H1 (cell line): ENCODE data around the gene IQCK. TPM values are rescaled to one million over a fixed set of nuclear protein-coding genes. Genes with fewer than 3 reads are reported as not detected.

ENCODE experiments used
- CTCF ChIA-PET: fragments of 300-600 bp; sonication (Branson Sonifier 250); formaldehyde crosslinking; loops from one replicate; lab custom pipeline; 2021; ENCODE audit not compliant: partially characterized antibody; lab: Charles Lee
- POLR2A ChIA-PET: fragments of 300-600 bp; sonication (Branson Sonifier 250); formaldehyde crosslinking; loops from one replicate; lab custom pipeline; 2021; ENCODE audit warnings: inconsistent platforms; ENCODE audit not compliant: partially characterized antibody; lab: Charles Lee
- DNase-seq, 2 experiments: peaks; one replicate each; pipeline versions ENCODE4 v3.0.0 to v3.0.0-alpha.2; 2010 to 2022; ENCODE audit warnings: low spot score in 2 of 2, low read depth in 1 of 2, mixed read lengths in 1 of 2
- FAIRE-seq: peaks from 2 replicates; lab custom pipeline; 2011; peaks lifted over from hg19 to GRCh38; lab: Jason Lieb, UNC
- H2AFZ ChIP-seq: 2 replicates; pipeline ENCODE4 v1.8.1; 2012; ENCODE audit warnings: low read length, inconsistent platforms
- H2AK5ac ChIP-seq: 2 replicates; pipeline ENCODE4 v1.6.1; 2013; ENCODE audit warnings: low read depth, low read length
- H2BK120ac ChIP-seq: replicated peaks from 2 replicates; pipeline ENCODE3; 2013; ENCODE audit warnings: low read depth, low read length, inconsistent platforms
- H2BK12ac ChIP-seq: 2 replicates; pipeline ENCODE4 v1.6.1; 2013; ENCODE audit warnings: low read depth, low read length
- H2BK15ac ChIP-seq: 2 replicates; pipeline ENCODE4 v1.6.1; 2013; ENCODE audit warnings: low read length
- H2BK20ac ChIP-seq: 2 replicates; pipeline ENCODE4 v1.6.1; 2013; ENCODE audit warnings: low read length
- H2BK5ac ChIP-seq: 2 replicates; pipeline ENCODE4 v1.6.1; 2013; ENCODE audit warnings: low read depth, low read length
- H3K14ac ChIP-seq: 2 replicates; pipeline ENCODE4 v1.6.1; 2013; ENCODE audit warnings: inconsistent platforms; ENCODE audit not compliant: insufficient read length
- H3K18ac ChIP-seq: 2 replicates; pipeline ENCODE4 v1.6.1; 2013; ENCODE audit warnings: low read length; ENCODE audit errors: extremely low read depth
- H3K23ac ChIP-seq: 2 replicates; pipeline ENCODE4 v1.6.1; 2013; ENCODE audit warnings: inconsistent platforms; ENCODE audit not compliant: insufficient read length
- H3K23me2 ChIP-seq: 2 replicates; pipeline ENCODE4 v1.6.1; 2013; ENCODE audit warnings: low read depth, low read length
- H3K27ac ChIP-seq: 2 replicates; pipeline ENCODE4 v1.6.1; 2011; ENCODE audit warnings: low read depth, low read length, inconsistent platforms
- H3K27me3 ChIP-seq, 4 experiments: replicated peaks in 1 of 4; 1 replicate in 1 of 4; 2 replicates in 3 of 4; pipeline versions ENCODE4 v1.6.1 to v1.8.1; 2011 to 2013; ENCODE audit warnings: low read length in 3 of 4, mild to moderate bottlenecking in 3 of 4, inconsistent platforms in 2 of 4, mixed read lengths in 2 of 4, moderate library complexity in 1 of 4; ENCODE audit not compliant: control insufficient read depth in 3 of 4, insufficient read depth in 3 of 4; ENCODE audit errors: extremely low read depth in 1 of 4
- H3K36me3 ChIP-seq, 4 experiments: 2 replicates each; pipeline versions ENCODE4 v1.6.1 to v1.8.1; 2011 to 2013; ENCODE audit warnings: mild to moderate bottlenecking in 4 of 4, low read length in 3 of 4, moderate library complexity in 2 of 4, control low read depth in 1 of 4, inconsistent platforms in 1 of 4; ENCODE audit not compliant: insufficient read depth in 4 of 4, control insufficient read depth in 2 of 4
- H3K4ac ChIP-seq: replicated peaks from 2 replicates; pipeline ENCODE3; 2013; ENCODE audit warnings: low read length, low read depth, mixed read lengths, inconsistent platforms; ENCODE audit not compliant: insufficient read length
- H3K4me1 ChIP-seq, 4 experiments: replicated peaks in 1 of 4; 1 replicate in 1 of 4; 2 replicates in 3 of 4; pipeline versions ENCODE4 v1.6.1 to v1.8.1; 2011 to 2013; ENCODE audit warnings: low read length in 3 of 4, inconsistent platforms in 2 of 4, mixed read lengths in 1 of 4; ENCODE audit not compliant: insufficient read depth in 4 of 4, control insufficient read depth in 3 of 4
- H3K4me2 ChIP-seq, 2 experiments: 2 replicates each; pipeline versions ENCODE4 v1.6.1 to v1.8.1; 2011 to 2013; ENCODE audit warnings: low read depth in 2 of 2, low read length in 2 of 2, control low read depth in 1 of 2, inconsistent platforms in 1 of 2, mild to moderate bottlenecking in 1 of 2; ENCODE audit not compliant: insufficient read depth in 1 of 2
- H3K4me3 ChIP-seq, 4 experiments: fragments of 200-600, 300-600 bp in 1 of 4; sonication (generic), shearing (Covaris generic), sonication (Bioruptor Twin) in 1 of 4; 2 replicates each; pipeline versions ENCODE4 v1.5.1 to v1.8.1; 2011 to 2016; ENCODE audit warnings: low read length in 4 of 4, low read depth in 3 of 4, control low read depth in 2 of 4, inconsistent platforms in 2 of 4, mild to moderate bottlenecking in 2 of 4, mixed read lengths in 1 of 4, moderate library complexity in 1 of 4; ENCODE audit not compliant: insufficient read depth in 2 of 4; ENCODE audit errors: extremely low read depth in 1 of 4
- H3K56ac ChIP-seq: replicated peaks from 2 replicates; pipeline ENCODE3; 2013; ENCODE audit warnings: low read depth, mild to moderate bottlenecking, mixed read lengths, low read length, inconsistent platforms; ENCODE audit not compliant: insufficient read length
- H3K79me1 ChIP-seq: 2 replicates; pipeline ENCODE4 v1.6.1; 2013; ENCODE audit warnings: low read depth, low read length, control low read depth
- H3K79me2 ChIP-seq, 2 experiments: 2 replicates each; pipeline versions ENCODE4 v1.6.1 to v1.8.1; 2012 to 2013; ENCODE audit warnings: low read length in 2 of 2, mild to moderate bottlenecking in 2 of 2, inconsistent platforms in 1 of 2; ENCODE audit not compliant: insufficient read depth in 2 of 2, control insufficient read depth in 1 of 2
- H3K9ac ChIP-seq, 4 experiments: replicated peaks in 1 of 4; 1 replicate in 1 of 4; 2 replicates in 3 of 4; pipeline versions ENCODE4 v1.6.1 to v1.8.1; 2011 to 2013; ENCODE audit warnings: low read depth in 3 of 4, low read length in 3 of 4, control low read depth in 2 of 4, mild to moderate bottlenecking in 2 of 4, moderate library complexity in 2 of 4, inconsistent platforms in 1 of 4; ENCODE audit errors: extremely low read depth in 1 of 4
- H3K9me3 ChIP-seq, 2 experiments: 2 replicates each; pipeline versions ENCODE4 v1.6.1 to v1.8.1; 2012 to 2013; ENCODE audit warnings: mild to moderate bottlenecking in 2 of 2, moderate library complexity in 2 of 2, control low read depth in 1 of 2, inconsistent platforms in 1 of 2, low read depth in 1 of 2, low read length in 1 of 2, mixed read lengths in 1 of 2; ENCODE audit not compliant: insufficient read depth in 2 of 2
- H4K20me1 ChIP-seq, 2 experiments: replicated peaks in 1 of 2; 2 replicates each; pipeline versions ENCODE3 to v1.8.1; 2011 to 2013; ENCODE audit warnings: inconsistent platforms in 2 of 2, low read length in 2 of 2, mild to moderate bottlenecking in 1 of 2; ENCODE audit not compliant: insufficient read depth in 2 of 2, control insufficient read depth in 1 of 2
- H4K5ac ChIP-seq: 2 replicates; pipeline ENCODE4 v1.6.1; 2013; ENCODE audit warnings: low read length, low read depth, mixed read lengths, inconsistent platforms; ENCODE audit not compliant: insufficient read length
- H4K8ac ChIP-seq: 2 replicates; pipeline ENCODE4 v1.8.0; 2013; ENCODE audit warnings: mild to moderate bottlenecking, moderate library complexity, low read length, inconsistent platforms; ENCODE audit not compliant: insufficient read depth; ENCODE audit errors: extremely low read depth
- H4K91ac ChIP-seq: replicated peaks from 2 replicates; pipeline ENCODE3; 2013; ENCODE audit warnings: low read length, mixed read lengths, inconsistent platforms; ENCODE audit not compliant: insufficient read length
- BCL11A ChIP-seq, 2 experiments: IDR thresholded peaks; one replicate each; pipeline ENCODE4 v1.6.1; 2011; ENCODE audit warnings: low read depth in 2 of 2, low read length in 2 of 2, mild to moderate bottlenecking in 2 of 2
- CHD1 ChIP-seq: IDR thresholded peaks from 2 replicates; pipeline ENCODE4 v1.6.1; 2012; ENCODE audit warnings: low read depth, low read length, improper control_type of control experiment
- CREB1 ChIP-seq: IDR thresholded peaks from 2 replicates; pipeline ENCODE4 v1.6.1; 2012; ENCODE audit warnings: inconsistent platforms
- PHF8 ChIP-seq: fragments of 200-600 bp; sonication (generic); conservative IDR thresholded peaks from 2 replicates; pipeline ENCODE4 v1.7.1; 2012; ENCODE audit warnings: low read depth, mild to moderate bottlenecking, inconsistent platforms, low read length, moderate library complexity
- SP1 ChIP-seq: IDR thresholded peaks from 2 replicates; pipeline ENCODE4 v1.6.1; 2011; ENCODE audit warnings: low read depth, low read length
- WGBS, 2 experiments: shearing (Covaris generic) in 1 of 2; methylation state at CpG; one replicate each; pipeline versions ENCODE4 v1.1.6 to v1.1.7; 2013 to 2015; ENCODE audit warnings: low lambda C conversion rate in 2 of 2, mixed read lengths in 2 of 2, inconsistent platforms in 1 of 2, low coverage in 1 of 2, missing lambda C conversion rate in 1 of 2; ENCODE audit not compliant: insufficient replicate concordance in 2 of 2, insufficient coverage in 1 of 2, insufficient read length in 1 of 2; ENCODE audit errors: extremely low coverage in 1 of 2, missing lambda C conversion rate in 1 of 2; 5-methylcytosine and 5-hydroxymethylcytosine counted together
- polyA plus RNA-seq, 7 experiments: library from polyadenylated mRNA; depleted of rRNA in 3 of 7; stranded (reverse) in 5 of 7; unstranded in 2 of 7; fragments of >200 nt in 5 of 7; fragments of 200-250 nt in 2 of 7; gene quantifications; 1 replicate in 5 of 7; 2 replicates in 1 of 7; 4 replicates in 1 of 7; pipeline versions ENCODE4 v1.2.1 to v1.2.3, GENCODE V29; 2011 to 2013; ENCODE audit warnings: missing spikeins in 2 of 7, mixed read lengths in 2 of 7
- total RNA-seq: library from RNA; stranded (reverse); fragmentation: NEBNext Ultra II Directional; extraction: Animal tissue kit (Norgen Biotek cat#: 25700); gene quantifications from 2 replicates; pipeline ENCODE4 v1.2.1, GENCODE V29; 2021

The IQCK gene
- total and polyA plus RNA-seq, 2 of the 8 experiments (the other 6 are each of a cell fraction or from before 2014, with no cell fraction given), result 6.2 to 9.3 TPM

DNA sequence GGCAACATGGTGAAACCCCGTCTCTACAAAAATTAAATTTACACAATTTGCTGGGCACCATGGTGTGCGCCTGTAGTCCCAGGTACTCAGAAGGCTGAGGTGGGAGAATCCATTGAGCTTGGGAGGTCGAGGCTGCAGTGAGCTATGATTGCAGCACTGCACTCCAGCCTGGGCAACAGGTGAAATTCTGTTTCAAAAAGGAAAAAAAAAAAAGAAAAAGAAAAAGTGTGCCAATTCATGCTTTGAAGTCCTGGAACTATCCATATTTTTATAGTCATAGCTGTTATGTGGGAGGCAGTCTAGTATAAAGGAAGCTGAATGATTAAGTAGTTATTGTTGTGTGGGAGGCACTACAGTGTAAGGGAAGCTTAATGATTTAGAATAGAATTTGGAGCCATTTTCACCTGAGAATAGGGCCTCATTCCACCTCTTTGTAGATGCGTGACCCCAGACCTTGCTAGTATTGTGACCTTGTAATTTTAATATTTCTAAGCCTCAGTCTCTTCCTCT is 31.6 kb downstream of the IQCK start:
- H3K9me3 ChIP-seq, result no peaks in the 10 kb centered on the region
- H4K20me1 ChIP-seq, result no peaks in the 10 kb centered on the region
- H2BK20ac ChIP-seq, result no peak overlapping the region
- TF ChIP-seq CHD1 (no peak), CREB1 (no peak), SP1 (no peak), PHF8 (no peak), BCL11A (IDR thresholded peaks at IDR 0.05; ENCODE audit: low read depth in 2 of 2, low read length in 2 of 2) (no peak)
- H3K14ac ChIP-seq, result no peak overlapping the region
- no peak overlapping the region for H2BK15ac ChIP-seq
- H3K9ac ChIP-seq, result no peak overlapping the region
- no peak overlapping the region for H3K56ac ChIP-seq
- H3K79me2 ChIP-seq, result no peaks in the 10 kb centered on the region
- no peak overlapping the region for H4K5ac ChIP-seq
- no peaks in the 10 kb centered on the region for H3K36me3 ChIP-seq
- no peak overlapping the region for H3K23ac ChIP-seq
- no peak overlapping the region for H2AK5ac ChIP-seq
- H2BK12ac ChIP-seq, result no peak overlapping the region
- ChIA-PET POLR2A (no interaction called here), CTCF (interaction anchor here (0.8 kb wide), 1 partner anchor 14 kb away, joined by 3 read pairs; no protein-coding TSS in a partner anchor)
- no peak overlapping the region for H4K91ac ChIP-seq
- H3K79me1 ChIP-seq, result no peaks in the 10 kb centered on the region
- no peaks in the 10 kb centered on the region for H3K23me2 ChIP-seq
- H2BK5ac ChIP-seq, result no peak overlapping the region
- no peak overlapping the region for H2AFZ ChIP-seq
- H3K4ac ChIP-seq, result no peak overlapping the region
- H3K27ac ChIP-seq, result no peak overlapping the region
- no peak overlapping the region for H3K18ac ChIP-seq
- H2BK120ac ChIP-seq, result no peak overlapping the region
- H4K8ac ChIP-seq, result no peak overlapping the region
- H3K27me3 ChIP-seq, result no peaks in the 10 kb centered on the region
- no peak overlapping the region for H3K4me3 ChIP-seq
- FAIRE-seq, result no peak
- 89% methylated on average over 4 of the region's 4 CpGs; no CpG with 5 or more reads in 1 of the 2 experiments for WGBS, 2 experiments
- H3K4me1 ChIP-seq, result no peaks in the 10 kb centered on the region
- DNase-seq, result no peak
- no peak overlapping the region for H3K4me2 ChIP-seq
